GM21528 (cell line): ENCODE results near the gene PRRX1.

Experiments
- ATAC-seq: cut with Tn5 transposase; IDR thresholded peaks from one replicate; pipeline ENCODE4 v1.9.1; 2021; ENCODE audit warnings: mild to moderate bottlenecking, moderate library complexity; ENCODE audit not compliant: unreplicated experiment, low FRiP score

Gene PRRX1

GRCh38 chr1:170686291-170686690 is 22.4 kb downstream of the PRRX1 start:
- no peak for ATAC-seq

- no peak for ATAC-seq
Measured at GRCh38 chr1:170687621-170688020, 23.7 kb downstream of the PRRX1 start.

GRCh38 chr1:170691258-170691657 is 27.3 kb downstream of the PRRX1 start:
- ATAC-seq, result no peak

DNA sequence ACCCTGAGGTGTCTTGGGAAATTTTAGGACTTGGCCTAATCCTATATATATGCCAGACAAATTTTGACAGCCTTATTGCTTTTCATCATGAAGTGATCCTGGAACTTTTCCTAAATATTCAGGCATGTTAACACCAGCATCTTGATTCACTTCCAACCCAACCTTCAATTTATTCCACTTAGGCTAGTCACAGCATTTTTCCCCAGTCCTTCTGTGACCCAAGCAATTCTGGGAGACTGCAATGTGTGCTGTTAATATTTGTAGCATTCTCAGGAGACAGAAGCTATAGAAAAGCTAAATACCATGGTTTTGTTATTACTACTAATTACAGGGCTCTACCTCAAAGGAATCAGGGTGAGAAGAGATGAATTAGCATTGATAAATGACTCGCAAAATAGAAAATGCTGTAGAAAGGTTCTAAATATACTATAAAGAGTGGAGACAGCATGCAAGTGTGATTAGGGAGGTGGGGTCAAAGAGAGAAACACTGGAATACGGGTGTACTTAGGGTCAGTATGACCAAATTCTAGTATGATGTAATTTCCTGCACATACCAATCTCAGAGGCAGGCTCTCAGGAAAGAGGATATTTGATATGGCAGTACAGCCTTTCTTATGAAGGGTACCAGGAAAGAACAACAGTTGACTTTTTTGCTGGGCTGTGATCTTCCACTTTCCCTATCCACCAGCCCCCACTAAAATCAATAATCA is 29.1 kb downstream of the PRRX1 start:
- no peak for ATAC-seq

DNA sequence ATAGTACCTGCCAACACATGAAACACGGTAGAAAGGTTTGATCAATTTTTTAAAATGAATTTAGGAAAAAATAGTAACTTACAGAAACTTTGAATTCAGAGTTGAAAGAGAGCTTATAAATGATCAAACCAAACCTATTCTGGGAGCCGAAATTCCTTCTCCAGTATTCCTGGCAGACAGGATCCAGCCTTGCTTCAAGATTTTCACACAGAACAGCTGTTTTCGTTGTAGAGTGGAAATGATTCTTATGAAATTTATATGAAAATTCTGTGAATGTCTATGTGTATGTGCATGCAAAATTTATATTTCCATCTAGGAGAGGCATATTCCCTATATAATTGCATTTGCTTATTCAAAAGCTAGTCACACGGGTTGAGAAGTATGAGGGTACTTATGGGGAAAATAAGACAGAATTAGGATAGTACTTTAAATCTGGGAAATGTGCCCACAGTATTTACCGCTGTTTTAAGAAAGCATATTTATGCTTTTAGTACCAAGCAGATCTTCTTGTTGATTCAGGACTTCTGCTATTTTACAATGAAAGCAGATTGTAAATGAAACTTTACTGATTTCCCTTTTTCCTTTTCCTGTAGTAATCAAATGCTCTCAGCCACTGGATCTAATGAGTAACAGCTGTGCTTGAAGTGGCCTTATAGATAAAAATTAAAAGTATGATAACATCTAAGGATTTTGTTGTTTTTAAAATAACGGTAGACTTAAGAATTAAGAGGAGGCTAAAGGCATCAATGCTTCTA is 30.4 kb downstream of the PRRX1 start:
- no peak for ATAC-seq

- no peak for ATAC-seq
Measured at GRCh38 chr1:170695955-170696590, 32.1 kb downstream of the PRRX1 start.

- ATAC-seq, result no peak
Measured at GRCh38 chr1:170696591-170697290, 32.8 kb downstream of the PRRX1 start.

DNA sequence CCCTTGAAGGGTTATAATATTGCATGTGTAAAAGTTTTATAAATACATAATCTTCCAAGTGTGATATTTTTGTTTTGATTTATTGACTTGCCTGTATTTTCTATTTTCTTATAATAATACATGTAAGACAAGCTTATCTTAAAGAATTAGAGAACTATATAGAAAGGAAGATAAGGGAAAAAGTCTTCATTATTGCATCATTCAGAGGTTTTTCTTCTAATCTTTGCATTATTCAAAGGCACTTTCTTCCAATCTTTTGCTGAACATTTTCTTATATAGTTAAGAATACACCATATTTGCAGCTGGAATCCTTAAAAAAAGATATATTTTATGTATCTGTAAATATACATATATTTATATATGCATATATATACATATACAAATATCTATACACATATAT is 33.4 kb downstream of the PRRX1 start:
- no peak for ATAC-seq

GRCh38 chr1:170698301-170699275 is 34.7 kb downstream of the PRRX1 start:
- ATAC-seq, result no peak

GRCh38 chr1:170699696-170700095 is 35.8 kb downstream of the PRRX1 start:
- no peak for ATAC-seq

DNA sequence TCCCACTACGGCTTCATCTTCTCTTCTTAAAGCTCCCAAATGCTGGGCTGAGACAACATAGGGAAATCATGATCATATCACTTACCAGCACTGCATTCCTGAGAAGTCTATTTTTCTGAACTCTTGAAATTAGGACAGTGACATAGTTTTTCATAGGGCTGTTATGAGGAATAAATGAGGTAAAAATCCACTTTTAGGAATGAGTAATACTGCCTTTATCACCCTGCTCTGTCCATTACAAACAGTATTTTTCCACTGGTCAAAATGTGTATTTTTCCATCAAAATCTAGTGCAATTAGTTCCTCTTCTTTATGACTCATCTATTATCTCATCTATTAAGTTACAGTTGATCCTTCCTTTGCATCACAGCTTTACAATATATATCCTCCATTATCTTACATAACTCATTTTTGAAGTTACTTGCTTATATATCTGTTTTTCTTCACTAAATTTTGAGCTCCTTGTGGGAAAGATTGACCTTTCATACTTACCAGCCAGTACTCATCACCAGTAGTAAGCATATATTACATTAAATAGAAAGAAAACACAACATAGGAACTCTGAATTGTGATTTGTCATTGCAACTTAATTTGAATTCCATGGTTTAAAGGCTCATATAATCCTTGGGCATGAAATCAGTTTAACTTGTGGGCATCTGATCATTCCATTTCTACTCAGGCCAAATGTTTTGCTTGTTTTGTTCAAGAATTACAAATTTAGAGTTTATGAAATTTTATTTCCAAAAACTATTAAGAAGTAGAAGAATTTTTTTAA is 37.1 kb downstream of the PRRX1 start:
- no peak for ATAC-seq

DNA sequence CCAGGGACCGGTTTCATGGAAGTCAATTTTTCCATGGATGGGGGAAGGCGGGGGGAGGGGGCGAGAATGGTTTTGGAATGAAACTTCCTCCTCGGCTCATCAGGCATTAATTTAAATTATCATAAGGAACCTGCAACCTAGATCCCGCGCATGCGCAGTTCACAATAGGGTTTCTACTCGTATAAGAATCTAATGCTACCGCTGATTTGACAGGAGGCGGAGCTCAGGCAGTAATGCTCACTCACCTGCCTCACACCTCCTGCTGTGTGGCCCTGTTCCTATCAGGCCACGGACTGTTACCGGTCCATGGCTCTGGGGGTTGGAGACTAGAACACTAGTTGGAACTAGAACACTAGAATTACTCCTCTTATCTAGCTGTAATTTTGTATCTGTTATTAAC is 38.0 kb downstream of the PRRX1 start:
- ATAC-seq, result no peak

DNA sequence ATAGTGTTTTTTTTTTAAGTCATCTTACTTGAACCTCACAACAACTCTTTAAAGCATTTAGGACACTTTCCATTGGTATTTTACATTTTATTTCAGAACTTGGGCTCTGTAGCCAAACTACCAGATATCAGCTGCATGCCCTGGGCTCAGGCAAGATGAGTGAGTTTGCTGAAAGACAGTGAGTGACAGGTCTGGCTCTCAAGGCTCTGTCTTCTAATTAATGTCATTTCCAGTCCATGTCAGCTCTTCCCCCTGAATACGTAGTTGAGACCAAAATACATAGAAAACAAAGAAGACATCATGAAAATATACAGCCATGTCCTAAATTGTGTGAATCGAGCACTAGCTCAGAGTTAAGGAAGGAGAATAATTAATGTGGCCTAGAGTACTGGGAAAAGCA is 39.7 kb downstream of the PRRX1 start:
- ATAC-seq, result no peak

DNA sequence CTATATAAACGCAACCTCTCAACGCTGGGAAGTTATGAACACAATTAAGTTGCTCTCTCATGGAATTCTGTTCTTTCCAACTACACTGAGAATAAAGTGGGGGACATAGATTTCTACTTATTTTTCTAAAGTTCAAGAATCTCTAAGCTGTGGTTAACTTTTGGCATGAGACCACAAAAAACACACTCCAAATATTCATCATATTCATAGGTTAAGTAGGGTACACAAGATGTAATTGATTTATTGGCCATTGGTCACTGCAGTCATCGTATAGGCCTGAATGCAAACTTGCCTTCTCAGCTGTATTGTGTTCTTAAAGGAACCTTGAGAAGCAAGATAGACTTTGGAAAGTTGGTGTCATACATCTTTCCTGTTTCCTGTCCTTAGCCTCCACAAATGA is 40.3 kb downstream of the PRRX1 start:
- no peak for ATAC-seq

DNA sequence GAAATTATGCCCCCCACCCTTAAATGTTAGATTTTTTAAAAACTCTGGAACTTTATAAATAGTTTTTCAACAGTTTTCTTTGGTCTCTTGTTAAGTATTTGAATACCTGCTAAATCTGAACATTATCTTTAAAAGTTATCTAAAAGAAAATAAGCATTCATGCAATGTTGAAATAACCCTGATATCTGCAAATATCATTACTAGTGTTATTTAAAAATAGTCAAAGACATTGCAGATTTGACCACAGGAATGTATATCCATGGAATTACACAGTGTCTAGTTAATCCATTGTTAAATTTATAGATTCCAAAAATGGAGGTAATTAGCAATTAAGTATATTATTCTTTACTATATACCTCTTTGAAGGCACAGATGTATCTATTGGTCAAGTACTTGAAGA is 42.0 kb downstream of the PRRX1 start:
- ATAC-seq, result no peak

- ATAC-seq, result no peak
Measured at GRCh38 chr1:170707117-170707516, 43.2 kb downstream of the PRRX1 start.

DNA sequence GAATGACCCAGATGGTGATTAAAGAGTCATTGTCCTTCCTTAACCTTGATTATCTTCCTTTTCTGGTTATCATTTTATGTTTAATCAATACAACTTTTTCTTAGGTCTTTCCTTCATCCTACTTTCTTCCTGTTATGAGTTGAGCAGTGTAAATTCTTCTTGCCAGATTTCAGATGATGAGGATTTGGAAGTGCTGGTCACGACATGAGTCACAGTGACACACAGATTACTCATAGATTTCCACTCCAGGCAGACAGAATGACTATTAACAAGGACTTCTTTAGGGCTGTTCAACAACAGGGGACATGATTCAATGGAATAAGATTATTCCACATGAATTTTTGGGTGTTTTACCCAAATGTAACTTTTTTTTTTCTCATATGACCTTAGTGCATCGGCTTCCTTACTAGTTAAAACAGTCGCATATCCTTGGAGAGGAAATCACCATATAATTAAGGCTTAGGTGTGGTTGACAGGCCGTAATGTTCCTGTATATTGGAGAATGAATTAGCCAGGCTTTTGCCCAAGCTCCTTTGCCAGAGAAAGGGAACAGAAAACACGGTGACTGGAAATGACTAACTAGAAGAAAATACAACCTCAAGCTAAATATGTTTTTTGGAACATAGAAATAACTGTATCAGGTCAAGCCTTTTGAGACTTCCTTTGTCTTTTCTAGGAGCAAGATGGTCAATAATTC is 44.2 kb downstream of the PRRX1 start:
- ATAC-seq, result no peak

DNA sequence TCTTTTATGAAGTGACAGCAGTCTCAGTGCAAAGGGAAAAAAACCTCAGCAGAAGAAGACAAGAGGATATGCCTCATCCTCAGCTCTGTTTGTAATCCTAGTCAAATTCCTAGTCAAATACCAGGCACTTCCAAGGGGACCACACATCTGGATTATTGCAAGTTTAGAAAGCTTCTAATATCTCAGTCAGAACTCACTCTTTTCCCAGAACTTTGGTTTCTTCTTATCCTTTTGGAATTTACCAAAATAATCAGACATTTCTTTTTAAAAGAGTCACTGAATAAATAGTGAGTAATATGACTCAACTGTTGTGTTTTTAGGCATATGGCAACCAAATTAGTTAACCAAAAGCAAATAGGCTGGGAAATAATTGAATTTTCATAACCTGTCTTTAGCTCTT is 47.8 kb downstream of the PRRX1 start:
- ATAC-seq, result no peak

GRCh38 chr1:170714163-170714562 is 50.2 kb downstream of the PRRX1 start:
- no peak for ATAC-seq
